ENCODE results near the gene NMNAT1. TPM values are rescaled to one million over a fixed set of nuclear protein-coding genes. Genes with fewer than 3 reads are reported as not detected.

The NMNAT1 gene
- total RNA-seq, 1 experiment from 2014 or later, result 2.3 TPM

- no peak for TF ChIP-seq ZSCAN18 (CRISPR knock-in tag; IDR thresholded peaks at IDR 0.05)
- TF ChIP-seq RORB (CRISPR knock-in tag; IDR thresholded peaks at IDR 0.05), result no peak
- TF ChIP-seq ZNF423 (CRISPR knock-in tag; IDR thresholded peaks at IDR 0.05), result no peak
- peak; percentile 93 for TF ChIP-seq SP1 (CRISPR knock-in tag; conservative IDR thresholded peaks at IDR 0.05)
- no peak for TF ChIP-seq PRRX2 (CRISPR knock-in tag; IDR thresholded peaks at IDR 0.05)
- no peak for TF ChIP-seq ZNF281 (CRISPR knock-in tag; IDR thresholded peaks at IDR 0.05)
- no peak for TF ChIP-seq AFF4 (CRISPR knock-in tag; IDR thresholded peaks at IDR 0.05; ENCODE audit: borderline replicate concordance)
- no peak for TF ChIP-seq JUN (CRISPR knock-in tag; IDR thresholded peaks at IDR 0.05)
- TF ChIP-seq FOXP4 (CRISPR knock-in tag; IDR thresholded peaks at IDR 0.05), result peak; percentile 17; the same call in 1 of the 2 replicates
- no peak for TF ChIP-seq MXD4 (CRISPR knock-in tag; IDR thresholded peaks at IDR 0.05; ENCODE audit: borderline replicate concordance)
- no peak for TF ChIP-seq GABPB1 (CRISPR knock-in tag; IDR thresholded peaks at IDR 0.05)
- no peak for TF ChIP-seq ETV6 (CRISPR knock-in tag; IDR thresholded peaks at IDR 0.05)
- TF ChIP-seq ZNF425 (CRISPR knock-in tag; conservative IDR thresholded peaks at IDR 0.05), result no peak
- no peak for TF ChIP-seq ELF4 (CRISPR knock-in tag; IDR thresholded peaks at IDR 0.05; ENCODE audit: low read depth)
- TF ChIP-seq NFATC4 (CRISPR knock-in tag; IDR thresholded peaks at IDR 0.05), result no peak
Measured at GRCh38 chr1:10032590-10033358, 89.5 kb downstream of the NMNAT1 start, which contains the start of gene UBE4B (continued).

All from WTC11 (cell line).